Muscle of leg (tissue), 11 donors: ENCODE measurements around the gene GRN. TPM values are rescaled to one million over a fixed set of nuclear protein-coding genes. Genes with fewer than 3 reads are reported as not detected.
A peak's percentile ranks its signal among the peaks of the same experiment; 100 is the strongest.

Source experiments
- DNase-seq: peaks from one replicate; pipeline ENCODE4 v3.0.0; 2013
- H3K27ac ChIP-seq: one replicate; pipeline ENCODE4 v1.5.1; 2013; ENCODE audit warnings: mild to moderate bottlenecking, low read length, control low read depth
- H3K27me3 ChIP-seq: one replicate; pipeline ENCODE4 v1.6.1; 2013; ENCODE audit warnings: low read length; ENCODE audit not compliant: control insufficient read depth, insufficient read depth
- H3K36me3 ChIP-seq: one replicate; pipeline ENCODE4 v1.6.1; 2013; ENCODE audit warnings: low read length; ENCODE audit not compliant: control insufficient read depth, insufficient read depth
- H3K4me1 ChIP-seq: one replicate; pipeline ENCODE4 v1.6.1; 2013; ENCODE audit warnings: low read length; ENCODE audit not compliant: control insufficient read depth, insufficient read depth
- H3K4me3 ChIP-seq: one replicate; pipeline ENCODE4 v1.5.1; 2013; ENCODE audit warnings: low read length, control low read depth
- H3K9me3 ChIP-seq: replicated peaks from 2 replicates; pipeline ENCODE4 v1.6.1; 2013; ENCODE audit warnings: low read depth, low read length; ENCODE audit not compliant: control insufficient read depth
- WGBS: methylation state at CpG from one replicate; pipeline ENCODE4 v1.1.5; 2013; ENCODE audit warnings: missing lambda C conversion rate; ENCODE audit not compliant: insufficient coverage; 5-methylcytosine and 5-hydroxymethylcytosine counted together
- polyA plus RNA-seq, 8 donors: library from polyadenylated mRNA; unstranded; fragments of 120-200 nt; gene quantifications; one replicate each; pipeline versions ENCODE4 v1.2.1 to v1.2.3, GENCODE V29; 2013; ENCODE audit warnings: inconsistent platforms in 1 of 8, low replicate concordance in 1 of 8; ENCODE audit not compliant: insufficient read length in 8 of 8, insufficient read depth in 1 of 8
- total RNA-seq: library from RNA; stranded (reverse); fragments of 120-200 nt; gene quantifications from one replicate; pipeline ENCODE4 v1.2.4, GENCODE V29; 2013

The GRN gene
- total and polyA plus RNA-seq, 9 donors = 91.2 to 247 (median 217) TPM

DNA sequence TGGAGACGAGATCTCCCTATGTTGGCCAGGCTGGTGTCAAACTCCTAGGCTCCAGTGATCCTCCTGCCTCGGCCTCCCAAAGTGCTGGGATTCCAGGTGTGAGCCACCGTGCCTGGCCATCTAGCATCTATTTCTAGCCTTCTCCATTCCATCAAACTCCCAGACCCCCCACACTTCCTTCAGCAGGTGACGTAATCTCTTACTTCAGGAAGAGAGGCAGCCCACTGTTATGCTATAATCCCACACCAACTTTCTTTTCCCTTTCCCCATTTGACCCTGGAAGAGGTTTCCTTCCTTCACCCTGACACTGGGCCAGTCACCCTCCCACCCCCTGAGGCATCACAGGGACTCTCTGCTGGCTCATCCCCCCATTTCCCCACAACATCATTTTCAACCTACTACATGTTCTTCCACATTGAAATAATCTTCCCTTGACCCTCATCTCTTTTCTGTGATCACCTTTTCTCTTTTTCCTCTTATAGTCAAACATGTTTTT is 36.8 kb downstream of the GRN start:
- no peaks in the 10 kb centered on the region for H3K9me3 ChIP-seq
- no peaks in the 10 kb centered on the region for H3K36me3 ChIP-seq
- H3K4me1 ChIP-seq = peaks cover 17% of the 10 kb centered on the region
- H3K27me3 ChIP-seq = peaks cover 50% of the 10 kb centered on the region
- DNase-seq = no peak
- WGBS = 78% methylated on average over 4 of the region's 4 CpGs
- H3K27ac ChIP-seq = no peak overlapping the region
- no peak overlapping the region for H3K4me3 ChIP-seq

DNA sequence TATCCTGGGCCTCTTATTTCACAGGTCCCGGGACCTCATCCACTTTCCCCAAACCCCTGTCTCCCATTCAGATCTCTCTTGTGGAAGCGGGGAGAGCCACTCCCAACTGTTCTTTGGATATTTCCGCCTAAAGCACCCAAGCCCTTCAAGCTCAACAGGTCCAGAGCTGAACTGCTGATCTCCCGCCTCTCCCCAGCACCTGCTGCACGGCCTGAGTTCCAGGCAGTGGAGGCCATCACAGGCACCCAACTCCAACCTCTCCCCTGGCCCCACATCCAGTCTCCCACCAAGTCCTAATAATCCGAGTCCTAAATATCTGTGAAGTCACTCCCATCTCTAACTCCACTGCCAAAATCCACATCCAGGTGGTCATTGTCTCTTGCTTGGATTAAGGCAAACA is 37.8 kb downstream of the GRN start:
- H3K27ac ChIP-seq = no peak overlapping the region
- WGBS = 87% methylated on average over 5 of the region's 6 CpGs
- peaks cover 51% of the 10 kb centered on the region for H3K27me3 ChIP-seq
- no peak overlapping the region for H3K4me3 ChIP-seq
- no peak for DNase-seq
- H3K4me1 ChIP-seq = peaks cover 17% of the 10 kb centered on the region
- no peaks in the 10 kb centered on the region for H3K9me3 ChIP-seq
- no peaks in the 10 kb centered on the region for H3K36me3 ChIP-seq

GRCh38 chr17:44383363-44383762 is 38.3 kb downstream of the GRN start:
- 92% methylated on average over 11 of the region's 15 CpGs for WGBS
- Histone ChIP-seq H3K27me3 (peaks cover 49% of the 10 kb centered on the region), H3K9me3 (no peaks in the 10 kb centered on the region), H3K27ac (no peak overlapping the region), H3K36me3 (no peaks in the 10 kb centered on the region), H3K4me1 (peaks cover 17% of the 10 kb centered on the region), H3K4me3 (no peak overlapping the region)
- no peak for DNase-seq

GRCh38 chr17:44383861-44384260 is 38.8 kb downstream of the GRN start:
- peaks cover 17% of the 10 kb centered on the region for H3K4me1 ChIP-seq
- H3K36me3 ChIP-seq = no peaks in the 10 kb centered on the region
- H3K27ac ChIP-seq = no peak overlapping the region
- no peak for DNase-seq
- peaks cover 49% of the 10 kb centered on the region for H3K27me3 ChIP-seq
- no peak overlapping the region for H3K4me3 ChIP-seq
- H3K9me3 ChIP-seq = no peaks in the 10 kb centered on the region
- 53% methylated on average over 9 of the region's 16 CpGs for WGBS

DNA sequence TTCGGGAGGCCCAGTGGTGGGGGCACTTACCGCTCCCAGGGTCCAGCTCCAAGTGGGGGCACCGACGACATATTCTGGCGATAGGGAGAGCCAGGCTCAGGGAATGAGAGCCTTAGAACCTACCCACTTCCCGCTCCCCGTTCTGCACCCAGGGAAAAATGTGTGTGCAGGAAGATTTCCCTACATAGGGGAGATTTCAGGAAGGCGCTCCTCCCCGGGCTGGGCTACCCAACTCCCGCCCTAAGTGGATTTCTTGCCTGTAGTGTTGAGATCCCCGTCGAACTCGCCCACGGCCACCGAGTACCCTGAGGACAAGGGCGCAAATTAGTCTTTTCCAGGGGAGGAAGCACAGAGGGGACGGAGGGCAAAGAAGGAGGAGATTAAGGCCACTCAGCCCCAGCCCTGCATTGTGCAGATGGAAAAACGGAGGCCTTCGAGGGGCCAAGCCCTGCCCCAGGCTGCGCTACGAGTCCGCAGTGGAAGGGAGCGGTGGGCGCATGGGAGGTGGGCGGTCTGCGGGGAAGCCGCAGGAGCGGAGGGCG is 39.2 kb downstream of the GRN start:
- WGBS = 6% methylated on average over 15 of the region's 29 CpGs
- Histone ChIP-seq H3K36me3 (no peaks in the 10 kb centered on the region), H3K27me3 (peaks cover 49% of the 10 kb centered on the region), H3K27ac (no peak overlapping the region), H3K4me3 (no peak overlapping the region), H3K4me1 (peaks cover 17% of the 10 kb centered on the region), H3K9me3 (no peaks in the 10 kb centered on the region)
- DNase-seq = no peak

- 1% methylated on average over 26 of the region's 26 CpGs for WGBS
- Histone ChIP-seq H3K27me3 (peaks cover 47% of the 10 kb centered on the region), H3K27ac (no peak overlapping the region), H3K4me3 (peak overlapping the region; percentile 42), H3K36me3 (no peaks in the 10 kb centered on the region), H3K4me1 (peaks cover 17% of the 10 kb centered on the region), H3K9me3 (no peaks in the 10 kb centered on the region)
- DNase-seq = peak; percentile 42
Measured at GRCh38 chr17:44384823-44385286, 39.8 kb downstream of the GRN start.

GRCh38 chr17:44385287-44386181 is 40.4 kb downstream of the GRN start:
- Histone ChIP-seq H3K27me3 (peaks cover 47% of the 10 kb centered on the region), H3K4me1 (peaks cover 17% of the 10 kb centered on the region), H3K9me3 (no peaks in the 10 kb centered on the region), H3K36me3 (no peaks in the 10 kb centered on the region), H3K4me3 (peak overlapping the region; percentile 42), H3K27ac (no peak overlapping the region)
- 3% methylated on average over 63 of the region's 68 CpGs for WGBS
- peak; percentile 90 for DNase-seq

DNA sequence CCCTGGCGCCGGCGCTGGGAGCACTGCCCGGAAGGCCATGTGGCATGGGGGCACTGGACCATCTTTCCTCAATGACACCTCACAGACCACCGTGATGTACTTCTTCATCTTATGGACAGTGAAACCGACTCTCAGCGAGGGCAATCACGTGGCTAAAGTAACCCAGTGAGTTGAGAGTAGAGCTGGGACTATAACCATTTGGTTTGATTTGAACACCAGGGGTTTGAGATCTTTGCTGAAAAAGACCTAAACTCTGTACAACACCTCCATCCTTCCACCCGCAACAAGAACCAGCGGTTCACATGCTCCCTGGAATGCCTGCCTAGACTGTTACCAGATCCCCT is 41.1 kb downstream of the GRN start:
- Histone ChIP-seq H3K36me3 (no peaks in the 10 kb centered on the region), H3K27ac (no peak overlapping the region), H3K27me3 (peaks cover 45% of the 10 kb centered on the region), H3K9me3 (no peaks in the 10 kb centered on the region), H3K4me3 (no peak overlapping the region), H3K4me1 (peaks cover 17% of the 10 kb centered on the region)
- no peak for DNase-seq
- no CpG with 5 or more reads among the region's 10 CpGs for WGBS

DNA sequence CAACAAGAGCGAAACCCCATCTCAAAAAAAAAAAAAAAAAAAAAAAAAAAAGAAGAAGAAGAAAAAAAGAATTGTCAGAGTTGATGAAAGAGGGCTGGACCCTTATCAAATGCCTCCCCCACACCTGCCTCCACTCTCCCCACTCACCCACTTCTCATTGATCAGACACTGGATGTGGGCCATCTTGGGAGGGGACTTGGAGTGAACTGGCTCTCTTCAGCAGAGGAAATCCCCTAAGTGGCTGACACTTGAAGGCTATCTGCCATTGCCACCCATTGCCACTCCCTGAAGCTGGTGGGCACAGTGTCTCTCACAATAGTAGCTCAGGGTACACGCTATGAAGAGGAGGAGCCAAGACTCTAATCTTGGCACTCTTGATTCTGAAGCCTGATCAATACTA is 42.7 kb downstream of the GRN start:
- no peak overlapping the region for H3K4me3 ChIP-seq
- no peak for DNase-seq
- peaks cover 17% of the 10 kb centered on the region for H3K4me1 ChIP-seq
- H3K27ac ChIP-seq = no peak overlapping the region
- no CpG with 5 or more reads among the region's 2 CpGs for WGBS
- H3K36me3 ChIP-seq = no peaks in the 10 kb centered on the region
- peaks cover 40% of the 10 kb centered on the region for H3K27me3 ChIP-seq
- H3K9me3 ChIP-seq = no peaks in the 10 kb centered on the region

GRCh38 chr17:44389281-44389680 is 44.2 kb downstream of the GRN start, which contains the start of gene ITGA2B:
ITGA2B (minus strand) TSS chr17:44389649; CDS start chr17:44389473, 176 bp downstream.
- Histone ChIP-seq H3K27ac (no peak within 1 kb of the TSS), H3K4me1 (peaks cover 16% of the 10 kb centered on the region), H3K27me3 (peaks cover 25% of the 10 kb centered on the region), H3K9me3 (no peaks in the 10 kb centered on the region), H3K4me3 (no peak within 1 kb of the TSS), H3K36me3 (no peaks in the 10 kb centered on the region)
- no peak for DNase-seq
- no CpG with 5 or more reads among the region's 1 CpG for WGBS
